ENCODE results near the gene DGKZ.

- TF ChIP-seq, protein P1, sequence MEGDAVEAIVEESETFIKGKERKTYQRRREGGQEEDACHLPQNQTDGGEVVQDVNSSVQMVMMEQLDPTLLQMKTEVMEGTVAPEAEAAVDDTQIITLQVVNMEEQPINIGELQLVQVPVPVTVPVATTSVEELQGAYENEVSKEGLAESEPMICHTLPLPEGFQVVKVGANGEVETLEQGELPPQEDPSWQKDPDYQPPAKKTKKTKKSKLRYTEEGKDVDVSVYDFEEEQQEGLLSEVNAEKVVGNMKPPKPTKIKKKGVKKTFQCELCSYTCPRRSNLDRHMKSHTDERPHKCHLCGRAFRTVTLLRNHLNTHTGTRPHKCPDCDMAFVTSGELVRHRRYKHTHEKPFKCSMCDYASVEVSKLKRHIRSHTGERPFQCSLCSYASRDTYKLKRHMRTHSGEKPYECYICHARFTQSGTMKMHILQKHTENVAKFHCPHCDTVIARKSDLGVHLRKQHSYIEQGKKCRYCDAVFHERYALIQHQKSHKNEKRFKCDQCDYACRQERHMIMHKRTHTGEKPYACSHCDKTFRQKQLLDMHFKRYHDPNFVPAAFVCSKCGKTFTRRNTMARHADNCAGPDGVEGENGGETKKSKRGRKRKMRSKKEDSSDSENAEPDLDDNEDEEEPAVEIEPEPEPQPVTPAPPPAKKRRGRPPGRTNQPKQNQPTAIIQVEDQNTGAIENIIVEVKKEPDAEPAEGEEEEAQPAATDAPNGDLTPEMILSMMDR (IDR thresholded peaks at IDR 0.05), result no peak
- TF ChIP-seq POLR2A (IDR thresholded peaks at IDR 0.05), result no peak
These were observed 42.0 kb upstream of the DGKZ start for GRCh38 chr11:46305295-46305694.

Measured in Peyer's patch (tissue), 4 donors.